Naive thymus-derived CD4-positive, alpha-beta T cell (primary cell): Measurements from ENCODE around the gene FEN1. TPM values are rescaled to one million over a fixed set of nuclear protein-coding genes. Genes with fewer than 3 reads are reported as not detected.

Experiments used
- ATAC-seq: fragments of 150-1000 bp; cut with Tn5 transposase; 2 replicates; pipeline ENCODE4 v1.10.0; 2021; ENCODE audit warnings: mild to moderate bottlenecking, moderate library complexity
- CTCF ChIA-PET: fragments of 350-600 bp; sonication (Branson Sonifier 250); formaldehyde crosslinking; loops from one replicate; lab custom pipeline; 2021; ENCODE audit warnings: antibody characterized with exemption; lab: Charles Lee
- POLR2A ChIA-PET: fragments of 350-600 bp; sonication (Branson Sonifier 250); formaldehyde crosslinking; loops from one replicate; lab custom pipeline; 2021; ENCODE audit warnings: antibody characterized with exemption, inconsistent platforms; lab: Charles Lee
- DNase-seq, 9 donors: peaks; one replicate each; pipeline versions ENCODE4 v3.0.0 to v3.0.0-alpha.2; 2020 to 2022; ENCODE audit warnings: mixed read lengths in 1 of 9
- H3K27ac ChIP-seq: one replicate; pipeline ENCODE4 v1.7.0; 2013; ENCODE audit warnings: mild to moderate bottlenecking, low read depth, low read length, moderate library complexity
- H3K27me3 ChIP-seq, 2 donors: one replicate each; pipeline ENCODE4 v1.7.0; 2013; ENCODE audit warnings: low read length in 2 of 2, mild to moderate bottlenecking in 2 of 2, moderate library complexity in 2 of 2; ENCODE audit not compliant: control insufficient read depth in 2 of 2, insufficient read depth in 2 of 2
- H3K36me3 ChIP-seq, 3 experiments: 1 replicate in 2 of 3; 2 replicates in 1 of 3; pipeline ENCODE4 v1.7.0; 2013; ENCODE audit warnings: low read length in 3 of 3, mild to moderate bottlenecking in 3 of 3, moderate library complexity in 1 of 3; ENCODE audit not compliant: insufficient read depth in 3 of 3, control insufficient read depth in 2 of 3
- H3K4me1 ChIP-seq, 2 donors: one replicate each; pipeline ENCODE4 v1.7.0; 2013; ENCODE audit warnings: low read length in 2 of 2, mild to moderate bottlenecking in 2 of 2, moderate library complexity in 1 of 2; ENCODE audit not compliant: control insufficient read depth in 2 of 2, insufficient read depth in 2 of 2
- H3K4me3 ChIP-seq: 2 replicates; pipeline ENCODE4 v1.7.0; 2013; ENCODE audit warnings: mild to moderate bottlenecking, low read length
- H3K9me3 ChIP-seq, 3 experiments: 1 replicate in 2 of 3; 2 replicates in 1 of 3; pipeline ENCODE4 v1.7.0; 2013; ENCODE audit warnings: low read length in 3 of 3; ENCODE audit not compliant: control insufficient read depth in 2 of 3
- H3K27ac Mint-ChIP-seq, 9 donors: one replicate each; pipeline ENCODE4 v1.8.0; 2020 to 2022; ENCODE audit warnings: mixed read lengths in 9 of 9, mild to moderate bottlenecking in 8 of 9, moderate library complexity in 5 of 9, inconsistent platforms in 2 of 9
- H3K27me3 Mint-ChIP-seq, 5 donors: one replicate each; pipeline ENCODE4 v1.8.0; 2021 to 2022; ENCODE audit warnings: mixed read lengths in 5 of 5, mild to moderate bottlenecking in 1 of 5
- H3K36me3 Mint-ChIP-seq, 5 donors: one replicate each; pipeline ENCODE4 v1.8.0; 2020 to 2022; ENCODE audit warnings: mixed read lengths in 5 of 5, mild to moderate bottlenecking in 3 of 5, inconsistent platforms in 1 of 5
- H3K4me1 Mint-ChIP-seq, 7 donors: one replicate each; pipeline ENCODE4 v1.8.0; 2020 to 2022; ENCODE audit warnings: mixed read lengths in 7 of 7, mild to moderate bottlenecking in 3 of 7, inconsistent platforms in 1 of 7
- H3K4me3 Mint-ChIP-seq, 10 donors: one replicate each; pipeline ENCODE4 v1.8.0; 2020 to 2022; ENCODE audit warnings: mild to moderate bottlenecking in 10 of 10, mixed read lengths in 10 of 10, moderate library complexity in 6 of 10, inconsistent platforms in 2 of 10
- H3K9me3 Mint-ChIP-seq, 11 donors: one replicate each; pipeline ENCODE4 v1.8.0; 2020 to 2022; ENCODE audit warnings: mixed read lengths in 11 of 11, mild to moderate bottlenecking in 4 of 11, inconsistent platforms in 1 of 11, moderate library complexity in 1 of 11
- intact Hi-C, 2 donors: fragments of 100-400 bp; cut with micrococcal nuclease; formaldehyde crosslinking; loops; one replicate each; pipeline ENCODE4 v1.15.1; 2023
- polyA plus RNA-seq, 2 donors: library from polyadenylated mRNA; unstranded; fragments of 300-500 nt; fragmentation: Illumina TruSeq; gene quantifications; one replicate each; pipeline ENCODE4 v1.2.3, GENCODE V29; 2021
- total RNA-seq, 6 experiments: library from RNA in 5 of 6; stranded (reverse) in 5 of 6; gene quantifications; 1 replicate in 5 of 6; 2 replicates in 1 of 6; pipeline ENCODE4 v1.2.3 and lab custom pipeline; 2021 to 2026

FEN1 gene
- total and polyA plus RNA-seq, 7 experiments from 2014 or later: 7.6 to 101 (median 10.3) TPM

DNA sequence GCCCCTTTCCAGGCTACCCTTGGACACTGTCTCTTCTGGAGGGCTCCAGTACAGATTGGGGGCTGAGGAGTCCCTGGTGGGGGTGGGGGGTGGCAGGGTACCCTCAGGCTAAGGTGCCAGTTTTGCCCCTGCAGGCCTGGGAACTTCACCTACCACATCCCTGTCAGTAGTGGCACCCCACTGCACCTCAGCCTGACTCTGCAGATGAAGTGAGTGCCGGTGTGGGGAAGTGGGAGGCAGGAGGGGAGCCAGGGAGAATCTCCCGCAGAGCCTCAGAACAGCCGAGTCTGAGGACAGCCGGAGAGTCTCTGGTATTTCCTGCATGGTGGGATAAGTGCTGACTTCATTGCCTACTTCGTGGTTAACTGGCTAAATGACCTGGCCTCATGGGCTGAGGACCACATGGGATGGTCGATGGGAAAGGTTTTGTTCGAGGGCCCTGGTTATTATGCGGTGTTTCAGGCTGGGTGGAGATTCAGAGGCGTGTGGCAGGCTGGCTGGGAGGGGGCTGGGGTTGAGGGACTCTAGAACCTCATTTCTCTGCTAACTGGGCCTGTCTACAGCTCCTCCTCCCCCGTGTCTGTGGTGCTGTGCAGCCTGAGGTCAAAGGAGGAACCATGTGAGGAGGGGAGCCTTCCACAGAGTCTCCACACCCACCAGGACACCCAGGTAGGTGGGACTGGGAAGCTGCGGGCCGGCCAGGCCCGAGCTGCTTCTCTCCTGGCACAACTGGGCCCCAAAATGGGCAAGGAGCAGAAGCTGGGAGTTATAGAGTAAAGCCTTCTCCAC lies 8.8 kb upstream of the FEN1 start:
- H3K4me3 Mint-ChIP-seq: no peak overlapping the region
- H3K36me3 Mint-ChIP-seq: peaks cover 0 to 13% (median 0%) of the 10 kb centered on the region in 5 donors
- H3K9me3 Mint-ChIP-seq: no peaks in the 10 kb centered on the region
- ChIA-PET CTCF (interaction anchor here (0.6 kb wide), 1 partner anchor 1777 kb away, joined by 3 read pairs; no protein-coding TSS in a partner anchor), POLR2A (interaction anchor here (0.7 kb wide), 1 partner anchor 631 kb away, joined by 3 read pairs; no protein-coding TSS in a partner anchor)
- intact Hi-C loops: no loop called here
- no peak overlapping the region for H3K27ac ChIP-seq
- peak overlapping the region in 3 of 9 donors; percentile 28 to 55 (median 31) for H3K27ac Mint-ChIP-seq
- H3K27me3 Mint-ChIP-seq: no peaks in the 10 kb centered on the region
- DNase-seq: no peak
- peaks cover under 1 to 54% (median 3%) of the 10 kb centered on the region in 3 experiments for H3K36me3 ChIP-seq
- no peaks in the 10 kb centered on the region for H3K4me1 ChIP-seq
- no peaks in the 10 kb centered on the region for H3K27me3 ChIP-seq
- peaks cover 0 to 4% (median 0%) of the 10 kb centered on the region in 7 donors for H3K4me1 Mint-ChIP-seq
- no peak for ATAC-seq
- no peak overlapping the region for H3K4me3 ChIP-seq
- H3K9me3 ChIP-seq: no peaks in the 10 kb centered on the region

DNA sequence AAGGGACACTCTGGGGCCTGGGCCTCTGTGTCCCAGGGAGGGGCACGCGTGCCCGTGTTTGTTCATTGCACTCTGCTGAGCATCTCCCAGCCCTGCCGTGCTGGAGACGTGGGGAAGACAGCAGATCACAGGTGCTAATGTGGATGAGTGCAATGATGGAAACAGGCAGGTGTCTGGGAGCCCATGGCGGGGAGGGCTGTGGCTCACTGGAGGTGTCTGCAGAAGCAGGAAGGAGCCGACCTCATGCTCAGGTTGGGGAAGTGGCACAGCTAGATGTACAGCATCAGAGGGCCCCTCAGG lies 8.3 kb upstream of the FEN1 start:
- no peak overlapping the region for H3K4me3 Mint-ChIP-seq
- H3K36me3 ChIP-seq: peaks cover 3 to 59% (median 6%) of the 10 kb centered on the region in 3 experiments
- no peaks in the 10 kb centered on the region for H3K9me3 ChIP-seq
- no peaks in the 10 kb centered on the region for H3K4me1 ChIP-seq
- ChIA-PET CTCF (no interaction called here), POLR2A (no interaction called here)
- H3K9me3 Mint-ChIP-seq: no peaks in the 10 kb centered on the region
- peaks cover 0 to 7% (median 3%) of the 10 kb centered on the region in 7 donors for H3K4me1 Mint-ChIP-seq
- peaks cover 0 to 17% (median 3%) of the 10 kb centered on the region in 5 donors for H3K36me3 Mint-ChIP-seq
- peak overlapping the region in 2 of 9 donors; percentile 20 to 31 for H3K27ac Mint-ChIP-seq
- H3K4me3 ChIP-seq: no peak overlapping the region
- no peak for DNase-seq
- no peaks in the 10 kb centered on the region for H3K27me3 Mint-ChIP-seq
- H3K27me3 ChIP-seq: no peaks in the 10 kb centered on the region
- no peak for ATAC-seq
- no peak overlapping the region for H3K27ac ChIP-seq
- intact Hi-C loops: no loop called here

DNA sequence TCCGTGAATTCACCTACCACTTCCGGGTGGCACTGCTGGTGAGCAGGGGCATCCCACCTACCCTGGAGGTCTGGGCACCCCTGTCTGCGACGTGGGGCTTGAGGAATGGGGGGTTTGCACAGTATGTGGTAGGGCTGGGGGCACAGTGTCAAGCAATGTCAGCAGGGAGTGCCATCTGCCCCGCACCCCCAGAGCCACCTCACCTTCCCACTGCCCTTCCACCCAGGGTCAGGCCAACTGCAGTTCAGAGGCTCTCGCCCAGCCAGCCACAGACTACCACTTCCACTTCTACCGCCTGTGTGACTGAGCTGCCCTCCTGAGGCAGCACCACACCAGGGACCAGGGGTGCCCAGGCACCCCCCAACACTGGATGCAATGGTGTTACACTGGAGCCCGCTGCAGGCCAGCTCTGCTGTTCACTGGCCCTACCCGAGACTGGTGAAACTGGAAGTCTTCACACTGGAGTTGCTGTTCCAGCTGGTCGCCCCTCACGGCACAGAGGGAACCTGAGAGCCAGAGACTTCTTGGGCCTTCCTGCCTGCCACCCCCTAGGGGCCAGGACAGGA lies 6.8 kb upstream of the FEN1 start:
- Mint-ChIP-seq H3K4me3 (no peak overlapping the region), H3K9me3 (no peaks in the 10 kb centered on the region), H3K4me1 (peaks cover 0 to 19% (median 13%) of the 10 kb centered on the region in 7 donors), H3K36me3 (peaks cover 0 to 25% (median 6%) of the 10 kb centered on the region in 5 donors), H3K27ac (no peak overlapping the region), H3K27me3 (no peaks in the 10 kb centered on the region)
- no peak overlapping the region for H3K27ac ChIP-seq
- ChIA-PET POLR2A (no interaction called here), CTCF (no interaction called here)
- no peak for ATAC-seq
- intact Hi-C loops: no loop called here
- peaks cover 3 to 69% (median 8%) of the 10 kb centered on the region in 3 experiments for H3K36me3 ChIP-seq
- no peak for DNase-seq
- no peaks in the 10 kb centered on the region for H3K4me1 ChIP-seq
- H3K9me3 ChIP-seq: no peaks in the 10 kb centered on the region
- H3K27me3 ChIP-seq: no peaks in the 10 kb centered on the region
- no peak overlapping the region for H3K4me3 ChIP-seq

DNA sequence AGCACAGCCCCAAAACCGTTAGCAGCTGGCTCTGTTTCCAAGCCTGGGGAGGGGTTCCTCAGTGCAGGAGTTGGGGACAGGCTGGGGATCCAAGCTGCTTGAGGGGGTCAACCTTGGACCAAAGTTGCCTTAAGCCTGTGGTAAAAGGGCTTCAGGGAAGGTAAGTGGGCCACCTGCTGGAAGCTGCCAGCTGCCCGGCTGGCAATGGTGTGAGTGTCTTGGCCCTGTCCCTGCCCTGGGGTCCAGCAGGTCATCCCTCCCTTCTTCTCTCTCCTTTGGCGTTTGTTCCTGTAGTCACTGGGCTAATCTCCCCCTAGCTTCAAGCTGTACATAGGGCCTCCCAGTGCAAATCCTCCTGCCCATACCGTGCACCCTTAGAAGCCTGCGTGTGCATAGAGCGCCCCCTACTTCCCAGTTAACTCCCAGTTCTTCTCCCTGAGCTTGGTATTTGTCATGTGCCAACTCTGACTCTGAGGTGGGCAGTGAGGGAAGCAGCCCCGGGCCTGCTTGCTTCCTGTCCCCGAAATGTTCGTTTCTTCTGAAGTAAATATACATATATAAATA lies 4.7 kb upstream of the FEN1 start:
- DNase-seq: no peak
- no peak overlapping the region for H3K4me3 Mint-ChIP-seq
- CTCF ChIA-PET: interaction anchor here (0.6 to 1.3 kb wide), 2 partner anchors 9 to 324 kb away, joined by 4 to 9 read pairs; no protein-coding TSS in a partner anchor

DNA sequence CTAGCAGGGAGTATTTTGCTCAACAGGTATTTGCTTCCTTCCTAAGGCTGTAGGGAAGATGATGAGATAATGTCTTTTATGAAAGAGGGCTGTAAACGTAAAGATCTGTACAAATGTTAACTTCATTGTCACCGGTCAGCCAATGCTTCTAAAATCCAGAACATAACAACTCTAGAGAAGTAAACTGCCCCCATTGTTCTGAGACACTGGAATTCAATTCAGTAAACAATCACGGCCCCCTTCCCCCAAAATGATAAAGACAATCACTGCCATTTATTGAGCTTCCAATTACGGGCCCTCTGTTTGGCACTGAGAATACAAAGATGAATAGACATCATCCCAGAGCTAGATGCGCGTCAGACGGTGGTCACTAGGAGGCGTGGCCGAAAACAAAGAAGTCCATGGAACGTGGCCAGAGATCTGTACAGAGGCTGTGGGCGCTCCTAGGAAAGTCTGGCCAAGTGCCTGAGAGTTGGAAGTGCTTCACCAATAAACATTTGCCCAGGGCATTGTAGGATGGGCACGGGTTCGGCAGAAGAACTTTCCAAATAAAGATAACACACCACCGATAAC lies 888 bp upstream of the FEN1 start:
- DNase-seq (peak in 4 of 9 donors; percentile 28 to 51 (median 34)), ATAC-seq (peak; percentile 60)
- peak overlapping the region; percentile 82 for H3K4me3 ChIP-seq
- H3K36me3 Mint-ChIP-seq: peaks cover 0 to 24% (median 6%) of the 10 kb centered on the region in 5 donors
- peaks cover 14 to 51% (median 31%) of the 10 kb centered on the region in 7 donors for H3K4me1 Mint-ChIP-seq
- no peaks in the 10 kb centered on the region for H3K9me3 ChIP-seq
- peaks cover 9 to 14% of the 10 kb centered on the region in 2 donors for H3K4me1 ChIP-seq
- no peaks in the 10 kb centered on the region for H3K27me3 Mint-ChIP-seq
- H3K27me3 ChIP-seq: no peaks in the 10 kb centered on the region
- intact Hi-C loops: loop anchor here (1.0 to 5.0 kb wide), 15 partner anchors 15 to 935 kb away; partner anchors contain the start of genes FADS2 (in 2 of the 2), FTH1 (in 2 of the 2), CPSF7 (in 1 of the 2) and FADS3 (in 1 of the 2)
- peak overlapping the region; percentile 91 to 99 (median 96) for H3K4me3 Mint-ChIP-seq
- ChIA-PET POLR2A (interaction anchor here (0.9 to 2.6 kb wide), 6 partner anchors 24 to 316 kb away, joined by 3 to 14 read pairs (median 4); partner anchors contain the start of gene FADS1), CTCF (interaction anchor here (1.6 kb wide), 1 partner anchor 108 kb away, joined by 4 read pairs; no protein-coding TSS in a partner anchor)
- H3K36me3 ChIP-seq: peaks cover 0 to 43% (median 8%) of the 10 kb centered on the region in 3 experiments
- peak overlapping the region; percentile 96 for H3K27ac ChIP-seq
- peak overlapping the region; percentile 96 to 100 (median 99) for H3K27ac Mint-ChIP-seq
- H3K9me3 Mint-ChIP-seq: no peaks in the 10 kb centered on the region

More for the DNA sequence above, 4.7 kb upstream of the FEN1 start:
- Mint-ChIP-seq H3K27me3 (no peaks in the 10 kb centered on the region), H3K36me3 (peaks cover 0 to 25% (median 6%) of the 10 kb centered on the region in 5 donors), H3K27ac (no peak overlapping the region), H3K9me3 (no peaks in the 10 kb centered on the region), H3K4me1 (peaks cover 8 to 34% (median 21%) of the 10 kb centered on the region in 7 donors)
- Histone ChIP-seq H3K27me3 (no peaks in the 10 kb centered on the region), H3K4me1 (peaks cover 9 to 10% of the 10 kb centered on the region in 2 donors), H3K27ac (no peak overlapping the region), H3K4me3 (no peak overlapping the region), H3K9me3 (no peaks in the 10 kb centered on the region), H3K36me3 (peaks cover 3 to 69% (median 8%) of the 10 kb centered on the region in 3 experiments)
- ATAC-seq: no peak
- POLR2A ChIA-PET: no interaction called here
- intact Hi-C loops: no loop called here
